Parathyroid adenoma (tissue), 2 donors: ENCODE measurements around the gene SLC23A3.

Experiments used
- H2AFZ ChIP-seq: fragments of 300-600 bp; sonication (generic); one replicate; pipeline ENCODE4 v1.7.0; 2017; ENCODE audit warnings: antibody characterized with exemption, mild to moderate bottlenecking
- H3K27ac ChIP-seq: fragments of 300-600 bp; sonication (generic); one replicate; pipeline ENCODE4 v1.7.0; 2017
- H3K27me3 ChIP-seq: fragments of 300-600 bp; sonication (generic); one replicate; pipeline ENCODE4 v1.7.0; 2017; ENCODE audit warnings: low read length; ENCODE audit not compliant: control insufficient read depth, insufficient read depth
- H3K36me3 ChIP-seq: fragments of 300-600 bp; sonication (generic); one replicate; pipeline ENCODE4 v1.7.0; 2017; ENCODE audit warnings: low read length; ENCODE audit not compliant: control insufficient read depth, insufficient read depth
- H3K4me1 ChIP-seq: fragments of 300-600 bp; sonication (generic); one replicate; pipeline ENCODE4 v1.7.0; 2017; ENCODE audit warnings: control low read depth
- H3K4me2 ChIP-seq: fragments of 300-600 bp; sonication (generic); one replicate; pipeline ENCODE4 v1.7.0; 2017; ENCODE audit warnings: low read length
- H3K4me3 ChIP-seq: fragments of 300-600 bp; sonication (generic); one replicate; pipeline ENCODE4 v1.7.0; 2017; ENCODE audit warnings: low read depth, low read length
- H3K79me2 ChIP-seq: fragments of 300-600 bp; sonication (generic); one replicate; pipeline ENCODE4 v1.7.0; 2017; ENCODE audit warnings: control low read depth
- H3K9ac ChIP-seq: fragments of 300-600 bp; sonication (generic); one replicate; pipeline ENCODE4 v1.7.0; 2017; ENCODE audit warnings: mild to moderate bottlenecking
- H3K9me3 ChIP-seq: fragments of 300-600 bp; sonication (generic); one replicate; pipeline ENCODE4 v1.7.0; 2017; ENCODE audit warnings: low read length; ENCODE audit not compliant: control insufficient read depth
- CTCF ChIP-seq: fragments of 300-600 bp; sonication (generic); IDR thresholded peaks from one replicate; pipeline ENCODE4 v1.7.0; 2017; ENCODE audit warnings: antibody characterized with exemption, mild to moderate bottlenecking
- donor health status: primary hyperparathyroidism.

The SLC23A3 gene

GRCh38 chr2:219122202-219122980, 47.4 kb downstream of the SLC23A3 start:
- Histone ChIP-seq H3K27me3 (no peaks in the 10 kb centered on the region), H3K27ac (no peak overlapping the region), H3K4me3 (no peak overlapping the region), H3K9me3 (no peaks in the 10 kb centered on the region), H3K9ac (no peak overlapping the region), H2AFZ (no peak overlapping the region), H3K4me2 (no peak overlapping the region), H3K36me3 (no peaks in the 10 kb centered on the region), H3K79me2 (peaks cover 7% of the 10 kb centered on the region), H3K4me1 (peaks cover 7% of the 10 kb centered on the region)
- no peak for TF ChIP-seq CTCF

GRCh38 chr2:219120082-219120481, 49.7 kb downstream of the SLC23A3 start:
- no peak overlapping the region for H3K9ac ChIP-seq
- H3K27me3 ChIP-seq = no peaks in the 10 kb centered on the region

GRCh38 chr2:219119422-219120043, 50.3 kb downstream of the SLC23A3 start:
- no peaks in the 10 kb centered on the region for H3K36me3 ChIP-seq
- H3K9ac ChIP-seq = no peak overlapping the region
- TF ChIP-seq CTCF = peak; percentile 80
- peaks cover 7% of the 10 kb centered on the region for H3K4me1 ChIP-seq
- H3K79me2 ChIP-seq = peaks cover 7% of the 10 kb centered on the region
- no peaks in the 10 kb centered on the region for H3K27me3 ChIP-seq
- H2AFZ ChIP-seq = no peak overlapping the region
- no peak overlapping the region for H3K4me2 ChIP-seq
- H3K9me3 ChIP-seq = no peaks in the 10 kb centered on the region
- no peak overlapping the region for H3K4me3 ChIP-seq
- no peak overlapping the region for H3K27ac ChIP-seq

More at GRCh38 chr2:219120082-219120481, 49.7 kb downstream of the SLC23A3 start:
- Histone ChIP-seq H3K4me1 (peaks cover 7% of the 10 kb centered on the region), H3K27ac (no peak overlapping the region), H3K4me3 (no peak overlapping the region), H3K4me2 (no peak overlapping the region), H3K9me3 (no peaks in the 10 kb centered on the region), H3K36me3 (no peaks in the 10 kb centered on the region), H2AFZ (no peak overlapping the region), H3K79me2 (peaks cover 7% of the 10 kb centered on the region)
- no peak for TF ChIP-seq CTCF

GRCh38 chr2:219118504-219118903, 51.3 kb downstream of the SLC23A3 start:
- no peak for TF ChIP-seq CTCF
- Histone ChIP-seq H3K9me3 (no peaks in the 10 kb centered on the region), H3K36me3 (no peaks in the 10 kb centered on the region), H3K9ac (no peak overlapping the region), H3K4me2 (no peak overlapping the region), H3K27me3 (no peaks in the 10 kb centered on the region), H3K4me3 (no peak overlapping the region), H3K79me2 (peaks cover 7% of the 10 kb centered on the region), H3K27ac (no peak overlapping the region), H3K4me1 (peaks cover 7% of the 10 kb centered on the region), H2AFZ (no peak overlapping the region)
